Right lobe of liver (tissue), 6 donors: ENCODE results near the gene MCC. TPM values are rescaled to one million over a fixed set of nuclear protein-coding genes. Genes with fewer than 3 reads are reported as not detected.

Source experiments
- ATAC-seq, 4 donors: fragments of 200-7000 bp; cut with Tn5 transposase; one replicate each; pipeline ENCODE4 v1.9.1; 2020; ENCODE audit warnings: mild to moderate bottlenecking in 4 of 4, moderate library complexity in 4 of 4
- DNase-seq, 3 donors: peaks; one replicate each; pipeline ENCODE4 v3.0.0-alpha.2; 2020
- H3K27ac ChIP-seq, 3 donors: fragments of 200-600 bp; one replicate each; pipeline ENCODE4 v1.8.0; 2022
- H3K27me3 ChIP-seq, 2 donors: fragments of 200-600 bp; one replicate each; pipeline ENCODE4 v1.8.0; 2022
- H3K36me3 ChIP-seq, 4 donors: fragments of 200-600 bp; sonication (generic) in 1 of 4; one replicate each; pipeline versions ENCODE4 v1.5.1 to v1.8.0; 2017 to 2022; ENCODE audit warnings: control low read depth in 1 of 4
- H3K4me1 ChIP-seq, 4 donors: fragments of 200-600 bp; sonication (generic) in 1 of 4; one replicate each; pipeline versions ENCODE4 v1.5.1 to v1.8.0; 2017 to 2022; ENCODE audit warnings: control low read depth in 1 of 4
- H3K4me3 ChIP-seq, 3 donors: fragments of 200-600 bp; one replicate each; pipeline ENCODE4 v1.8.0; 2022
- H3K9me3 ChIP-seq, 4 donors: fragments of 200-600 bp; sonication (generic) in 1 of 4; one replicate each; pipeline versions ENCODE4 v1.5.1 to v1.8.0; 2017 to 2022; ENCODE audit warnings: control low read depth in 1 of 4
- POLR2A ChIP-seq: fragments of 450-650 bp; IDR thresholded peaks from one replicate; pipeline ENCODE4 v1.6.1; 2017; ENCODE audit warnings: antibody characterized with exemption, mild to moderate bottlenecking
- WGBS: methylation state at CpG from one replicate; pipeline ENCODE4 v1.1.6; 2018; ENCODE audit warnings: low coverage, low lambda C conversion rate; ENCODE audit not compliant: insufficient coverage; ENCODE audit errors: missing lambda C conversion rate; 5-methylcytosine and 5-hydroxymethylcytosine counted together
- intact Hi-C, 2 donors: fragments of 100-400 bp; cut with DNase I; formaldehyde crosslinking; loops; one replicate each; pipeline versions ENCODE4 v1.11.2 to v1.14.1; 2022
- total RNA-seq, 6 experiments: library from RNA; depleted of rRNA in 2 of 6; stranded (reverse); fragments of >200 nt in 2 of 6; fragmentation: NEBNext Ultra II Directional in 3 of 6; extraction: Animal tissue kit (Norgen Biotek cat#: 25700) in 3 of 6; gene quantifications; one replicate each; pipeline versions ENCODE4 v1.1.0 to v1.2.4, GENCODE V29; 2016 to 2023
- TF ChIP-seq, protein P1 (sequence below), 4 donors: fragments of 200-600 bp in 3 of 4; fragments of 450-650 bp in 1 of 4; IDR thresholded peaks; one replicate each; pipeline versions ENCODE4 v1.5.1 to v1.8.0; 2016 to 2022; ENCODE audit warnings: antibody characterized with exemption in 4 of 4, mild to moderate bottlenecking in 2 of 4
- donor health status: DM: no; HTN: yes; CAD: no.
- donor health status: DM: no; HTN: no; CAD: no.
- donor health status: DM: no; HTN: no; CAD: no.
- donor health status: DM: no; HTN: yes; CAD: no.
- donor health status: DM: no; HTN: yes; CAD: no.

Gene MCC
- total RNA-seq, 6 experiments from 2014 or later, result 23.1 to 35.2 (median 26.1) TPM

DNA sequence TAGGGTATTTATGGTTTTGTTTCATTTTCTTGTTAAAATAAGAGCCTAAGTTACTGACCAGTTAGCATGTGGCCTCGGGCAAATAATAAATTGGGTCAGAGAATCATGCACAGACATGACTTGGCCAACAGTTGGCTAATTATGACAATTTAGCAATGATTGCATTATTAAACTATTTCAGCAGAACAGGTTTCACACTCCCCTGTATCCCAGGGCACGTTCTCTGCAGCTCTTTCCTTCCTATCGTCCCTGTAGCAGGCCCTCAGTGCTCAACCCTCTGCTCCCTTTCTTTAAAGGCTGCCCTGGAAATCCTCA is 221.4 kb downstream of the MCC start:
- DNase-seq, result no peak
- H3K27ac ChIP-seq, result peak overlapping the region in 1 of 3 donors; percentile 48
- WGBS, result 15% methylated on average over 3 of the region's 3 CpGs
- peak; percentile 7 to 41 (median 20) for ATAC-seq
- no peak overlapping the region for H3K4me3 ChIP-seq
- H3K9me3 ChIP-seq, result no peaks in the 10 kb centered on the region
- peaks cover 0 to 57% (median 7%) of the 10 kb centered on the region in 4 donors for H3K4me1 ChIP-seq
- H3K36me3 ChIP-seq, result no peaks in the 10 kb centered on the region
- H3K27me3 ChIP-seq, result no peaks in the 10 kb centered on the region
- intact Hi-C loops, result no loop called here
- TF ChIP-seq POLR2A, result no peak
- TF ChIP-seq, protein P1, sequence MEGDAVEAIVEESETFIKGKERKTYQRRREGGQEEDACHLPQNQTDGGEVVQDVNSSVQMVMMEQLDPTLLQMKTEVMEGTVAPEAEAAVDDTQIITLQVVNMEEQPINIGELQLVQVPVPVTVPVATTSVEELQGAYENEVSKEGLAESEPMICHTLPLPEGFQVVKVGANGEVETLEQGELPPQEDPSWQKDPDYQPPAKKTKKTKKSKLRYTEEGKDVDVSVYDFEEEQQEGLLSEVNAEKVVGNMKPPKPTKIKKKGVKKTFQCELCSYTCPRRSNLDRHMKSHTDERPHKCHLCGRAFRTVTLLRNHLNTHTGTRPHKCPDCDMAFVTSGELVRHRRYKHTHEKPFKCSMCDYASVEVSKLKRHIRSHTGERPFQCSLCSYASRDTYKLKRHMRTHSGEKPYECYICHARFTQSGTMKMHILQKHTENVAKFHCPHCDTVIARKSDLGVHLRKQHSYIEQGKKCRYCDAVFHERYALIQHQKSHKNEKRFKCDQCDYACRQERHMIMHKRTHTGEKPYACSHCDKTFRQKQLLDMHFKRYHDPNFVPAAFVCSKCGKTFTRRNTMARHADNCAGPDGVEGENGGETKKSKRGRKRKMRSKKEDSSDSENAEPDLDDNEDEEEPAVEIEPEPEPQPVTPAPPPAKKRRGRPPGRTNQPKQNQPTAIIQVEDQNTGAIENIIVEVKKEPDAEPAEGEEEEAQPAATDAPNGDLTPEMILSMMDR (IDR thresholded peaks at IDR 0.05), result no peak

- no peaks in the 10 kb centered on the region for H3K27me3 ChIP-seq
- intact Hi-C loops, result no loop called here
- TF ChIP-seq POLR2A, result no peak
- TF ChIP-seq, protein P1 (IDR thresholded peaks at IDR 0.05), result no peak
- DNase-seq (no peak), ATAC-seq (peak; percentile 77 to 90 (median 79))
- no peaks in the 10 kb centered on the region for H3K36me3 ChIP-seq
- 50% methylated on average over 4 of the region's 4 CpGs for WGBS
- no peaks in the 10 kb centered on the region for H3K9me3 ChIP-seq
- H3K4me1 ChIP-seq, result peaks cover 0 to 57% (median 7%) of the 10 kb centered on the region in 4 donors
- H3K27ac ChIP-seq, result peak overlapping the region in 1 of 3 donors; percentile 48
- H3K4me3 ChIP-seq, result no peak overlapping the region
Measured at GRCh38 chr5:113266227-113266912, 221.9 kb downstream of the MCC start.

GRCh38 chr5:113265190-113265589 is 223.1 kb downstream of the MCC start:
- no peaks in the 10 kb centered on the region for H3K36me3 ChIP-seq
- ATAC-seq, result no peak
- TF ChIP-seq POLR2A, result no peak
- TF ChIP-seq, protein P1 (IDR thresholded peaks at IDR 0.05), result no peak
- no peak for DNase-seq
- H3K4me1 ChIP-seq, result peaks cover 0 to 50% (median 7%) of the 10 kb centered on the region in 4 donors
- no peaks in the 10 kb centered on the region for H3K9me3 ChIP-seq
- intact Hi-C loops, result no loop called here
- H3K4me3 ChIP-seq, result no peak overlapping the region
- no peaks in the 10 kb centered on the region for H3K27me3 ChIP-seq
- WGBS, result 81% methylated on average over 4 of the region's 4 CpGs
- peak overlapping the region in 1 of 3 donors; percentile 63 for H3K27ac ChIP-seq

- intact Hi-C loops, result no loop called here
- Histone ChIP-seq H3K9me3 (no peaks in the 10 kb centered on the region), H3K36me3 (no peaks in the 10 kb centered on the region), H3K27me3 (no peaks in the 10 kb centered on the region), H3K27ac (peak overlapping the region in 2 of 3 donors; percentile 23 to 63), H3K4me1 (peaks cover 0 to 40% (median 7%) of the 10 kb centered on the region in 4 donors), H3K4me3 (no peak overlapping the region)
- peak; percentile 65 to 80 (median 70) for ATAC-seq
- DNase-seq, result no peak
- TF ChIP-seq, protein P1 (IDR thresholded peaks at IDR 0.05), result no peak
- no peak for TF ChIP-seq POLR2A
- 48% methylated on average over 6 of the region's 6 CpGs for WGBS
Measured at GRCh38 chr5:113264046-113264445, 224.2 kb downstream of the MCC start.
